Loucy (cell line): ENCODE results near the gene FSIP2.

Source experiments
- CTCF ChIP-seq: fragments of 200-600 bp; sonication (generic); conservative IDR thresholded peaks from 2 replicates; pipeline ENCODE4 v1.5.1; 2014; ENCODE audit warnings: mild to moderate bottlenecking, antibody characterized with exemption, low read length
- EZH2phosphoT487 ChIP-seq: fragments of 200-600 bp; IDR thresholded peaks from 2 replicates; pipeline ENCODE4 v1.6.1; 2018; ENCODE audit warnings: antibody characterized with exemption, mild to moderate bottlenecking, moderate library complexity, borderline replicate concordance

DNA sequence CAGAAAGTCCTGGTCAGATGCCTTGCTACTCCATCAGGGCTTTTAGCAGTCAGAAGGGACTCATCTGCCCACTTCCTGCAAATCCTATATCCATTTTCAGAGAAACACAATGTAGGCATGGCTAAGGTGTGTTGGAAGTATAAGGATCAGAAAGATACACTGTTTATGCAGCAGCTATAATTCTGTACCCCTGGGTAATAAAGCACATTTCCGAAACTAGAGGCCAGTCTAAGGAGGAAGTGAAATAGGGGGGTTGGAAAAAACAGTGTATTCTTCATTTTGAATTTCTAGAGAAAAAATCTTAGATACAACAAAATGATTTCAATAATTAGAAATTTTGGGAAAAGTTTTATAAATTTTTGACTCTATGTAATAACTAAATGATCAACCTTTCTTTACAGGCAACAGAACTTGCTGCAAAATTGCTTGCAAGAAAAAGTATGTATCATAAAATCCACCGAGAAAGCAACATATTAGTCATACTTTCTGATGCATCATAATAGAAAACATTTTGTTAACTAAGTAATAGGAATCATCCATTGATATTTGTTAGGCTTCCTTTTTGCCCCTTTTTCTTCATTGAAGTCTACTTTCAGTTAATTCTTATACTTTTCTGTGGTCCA lies 47.4 kb downstream of the FSIP2 start:
- TF ChIP-seq EZH2phosphoT487 = no peak
- no peak for TF ChIP-seq CTCF
